Thoracic aorta (tissue), 2 donors: Measurements from ENCODE around the gene EED. TPM values are rescaled to one million over a fixed set of nuclear protein-coding genes. Genes with fewer than 3 reads are reported as not detected.

ENCODE experiments used
- ATAC-seq: fragments of 150-250 bp; one replicate; pipeline ENCODE4 v1.8.0; 2017; ENCODE audit warnings: low read depth; ENCODE audit not compliant: insufficient number of reproducible peaks, low FRiP score
- DNase-seq: peaks from one replicate; pipeline ENCODE4 v3.0.0-alpha.2; 2020; ENCODE audit warnings: low spot score
- H3K27ac ChIP-seq, 2 donors: fragments of 200-600 bp; sonication (generic); 1 replicate in 1 of 2; 2 replicates in 1 of 2; pipeline ENCODE4 v1.5.1; 2016; ENCODE audit warnings: mild to moderate bottlenecking in 2 of 2, moderate library complexity in 2 of 2
- H3K27me3 ChIP-seq: fragments of 200-600 bp; sonication (generic); replicated peaks from 2 replicates; pipeline ENCODE4 v1.6.0; 2016; ENCODE audit warnings: mild to moderate bottlenecking; ENCODE audit not compliant: insufficient read depth
- H3K36me3 ChIP-seq: fragments of 200-600 bp; sonication (generic); one replicate; pipeline ENCODE4 v1.5.1; 2016
- H3K4me1 ChIP-seq, 2 donors: fragments of 200-600 bp; sonication (generic); 1 replicate in 1 of 2; 2 replicates in 1 of 2; pipeline versions ENCODE4 v1.5.1 to v1.6.0; 2016; ENCODE audit warnings: low read depth in 2 of 2, mild to moderate bottlenecking in 1 of 2; ENCODE audit not compliant: control insufficient read depth in 1 of 2
- H3K4me3 ChIP-seq: fragments of 200-600 bp; sonication (generic); 2 replicates; pipeline ENCODE4 v1.5.1; 2016; ENCODE audit warnings: mild to moderate bottlenecking
- H3K9me3 ChIP-seq: fragments of 200-600 bp; sonication (generic); 2 replicates; pipeline ENCODE4 v1.5.1; 2016
- total RNA-seq, 2 donors: library from RNA; depleted of rRNA; stranded (reverse); fragments of >200 nt; gene quantifications; one replicate each; pipeline versions ENCODE4 v1.1.0 to v1.2.3, GENCODE V29; 2016
- TF ChIP-seq, protein P1 (sequence below): fragments of 200-600 bp; sonication (generic); IDR thresholded peaks from one replicate; pipeline ENCODE4 v1.5.1; 2019; ENCODE audit warnings: antibody characterized with exemption

EED gene
- total RNA-seq, 2 donors from 2014 or later: 19.0 to 22.4 TPM

GRCh38 chr11:86259730-86260129 lies 15.2 kb downstream of the EED start:
- peaks cover 21% of the 10 kb centered on the region for H3K36me3 ChIP-seq
- H3K9me3 ChIP-seq: no peaks in the 10 kb centered on the region
- H3K4me3 ChIP-seq: no peak overlapping the region
- TF ChIP-seq, protein P1, sequence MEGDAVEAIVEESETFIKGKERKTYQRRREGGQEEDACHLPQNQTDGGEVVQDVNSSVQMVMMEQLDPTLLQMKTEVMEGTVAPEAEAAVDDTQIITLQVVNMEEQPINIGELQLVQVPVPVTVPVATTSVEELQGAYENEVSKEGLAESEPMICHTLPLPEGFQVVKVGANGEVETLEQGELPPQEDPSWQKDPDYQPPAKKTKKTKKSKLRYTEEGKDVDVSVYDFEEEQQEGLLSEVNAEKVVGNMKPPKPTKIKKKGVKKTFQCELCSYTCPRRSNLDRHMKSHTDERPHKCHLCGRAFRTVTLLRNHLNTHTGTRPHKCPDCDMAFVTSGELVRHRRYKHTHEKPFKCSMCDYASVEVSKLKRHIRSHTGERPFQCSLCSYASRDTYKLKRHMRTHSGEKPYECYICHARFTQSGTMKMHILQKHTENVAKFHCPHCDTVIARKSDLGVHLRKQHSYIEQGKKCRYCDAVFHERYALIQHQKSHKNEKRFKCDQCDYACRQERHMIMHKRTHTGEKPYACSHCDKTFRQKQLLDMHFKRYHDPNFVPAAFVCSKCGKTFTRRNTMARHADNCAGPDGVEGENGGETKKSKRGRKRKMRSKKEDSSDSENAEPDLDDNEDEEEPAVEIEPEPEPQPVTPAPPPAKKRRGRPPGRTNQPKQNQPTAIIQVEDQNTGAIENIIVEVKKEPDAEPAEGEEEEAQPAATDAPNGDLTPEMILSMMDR: no peak
- ATAC-seq (no peak), DNase-seq (no peak)
- H3K27me3 ChIP-seq: no peaks in the 10 kb centered on the region
- H3K27ac ChIP-seq: no peak overlapping the region
- H3K4me1 ChIP-seq: peaks cover 0 to 6% of the 10 kb centered on the region in 2 donors

GRCh38 chr11:86261328-86261727 lies 16.8 kb downstream of the EED start:
- peaks cover 21% of the 10 kb centered on the region for H3K36me3 ChIP-seq
- DNase-seq (no peak), ATAC-seq (no peak)
- H3K4me1 ChIP-seq: peaks cover 0 to 6% of the 10 kb centered on the region in 2 donors
- no peaks in the 10 kb centered on the region for H3K27me3 ChIP-seq
- H3K4me3 ChIP-seq: no peak overlapping the region
- H3K9me3 ChIP-seq: no peaks in the 10 kb centered on the region
- TF ChIP-seq, protein P1: no peak
- no peak overlapping the region for H3K27ac ChIP-seq

DNA sequence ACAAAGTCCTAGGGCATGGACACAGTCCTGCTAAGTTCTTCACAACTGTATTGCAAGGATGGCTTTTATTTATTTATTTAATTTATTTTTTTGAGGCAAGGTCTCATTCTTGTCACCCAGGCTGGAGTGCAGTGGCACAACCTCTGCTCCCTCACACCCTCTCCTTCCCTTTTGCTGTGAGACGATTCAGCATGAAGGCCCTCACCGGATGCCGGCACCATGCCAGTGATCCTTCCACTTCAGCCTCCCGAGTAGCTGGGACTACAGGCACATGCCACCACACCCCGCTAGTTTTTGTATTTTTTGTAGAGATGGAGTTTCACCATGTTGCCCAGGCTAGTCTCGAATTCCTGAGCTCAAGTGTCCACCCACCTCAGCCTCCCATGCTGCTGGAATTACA lies 17.8 kb downstream of the EED start:
- Histone ChIP-seq H3K4me3 (no peak overlapping the region), H3K36me3 (peaks cover 18% of the 10 kb centered on the region), H3K27ac (no peak overlapping the region), H3K9me3 (no peaks in the 10 kb centered on the region), H3K27me3 (no peaks in the 10 kb centered on the region), H3K4me1 (peaks cover 0 to 6% of the 10 kb centered on the region in 2 donors)
- DNase-seq: no peak
- ATAC-seq: no peak
- TF ChIP-seq, protein P1: no peak

GRCh38 chr11:86264649-86265048 lies 20.1 kb downstream of the EED start:
- Histone ChIP-seq H3K27ac (no peak overlapping the region), H3K9me3 (no peaks in the 10 kb centered on the region), H3K4me1 (peaks cover 0 to 12% of the 10 kb centered on the region in 2 donors), H3K4me3 (no peak overlapping the region), H3K27me3 (no peaks in the 10 kb centered on the region), H3K36me3 (peaks cover 12% of the 10 kb centered on the region)
- no peak for ATAC-seq
- TF ChIP-seq, protein P1: no peak
- no peak for DNase-seq

- no peak overlapping the region for H3K4me3 ChIP-seq
- peaks cover 12% of the 10 kb centered on the region for H3K36me3 ChIP-seq
- peaks cover 0 to 12% of the 10 kb centered on the region in 2 donors for H3K4me1 ChIP-seq
- no peaks in the 10 kb centered on the region for H3K9me3 ChIP-seq
- no peak for DNase-seq
- TF ChIP-seq, protein P1: no peak
- no peak overlapping the region for H3K27ac ChIP-seq
- ATAC-seq: no peak
- no peaks in the 10 kb centered on the region for H3K27me3 ChIP-seq
These were observed 20.6 kb downstream of the EED start for GRCh38 chr11:86265194-86265593.
